PC-3 (cell line): Measurements from ENCODE around the gene SCO1. TPM values are rescaled to one million over a fixed set of nuclear protein-coding genes. Genes with fewer than 3 reads are reported as not detected.

Source experiments
- ATAC-seq: fragments of 200-7000 bp; cut with Tn5 transposase; 2 replicates; pipeline ENCODE4 v1.9.1; 2020; ENCODE audit warnings: mild to moderate bottlenecking, moderate library complexity
- BruUV-seq: library from RNA; stranded (reverse); fragments of 400-500 nt; replicated peaks from 2 replicates; lab custom pipeline; 2021; lab: Mats Ljungman, UMichigan
- CTCF ChIA-PET: fragments of 300-600 bp; sonication (Branson Sonifier 250); formaldehyde crosslinking; loops from one replicate; lab custom pipeline; 2022; ENCODE audit warnings: antibody characterized with exemption; lab: Charles Lee
- POLR2A ChIA-PET: fragments of 300-600 bp; sonication (Branson Sonifier 250); formaldehyde crosslinking; loops from one replicate; lab custom pipeline; 2022; ENCODE audit warnings: antibody characterized with exemption; ENCODE audit not compliant: unreplicated experiment; lab: Charles Lee
- DNase-seq: peaks from one replicate; pipeline ENCODE4 v3.0.0-alpha.2; 2015
- H2AFZ ChIP-seq: fragments of 300-600 bp; sonication (generic); 2 replicates; pipeline ENCODE4 v1.6.0; 2016; ENCODE audit warnings: antibody characterized with exemption, low read length
- H3F3A ChIP-seq: fragments of 300-600 bp; sonication (generic); one replicate; pipeline ENCODE4 v1.6.0; 2017; ENCODE audit warnings: antibody characterized with exemption, low read length, control low read depth, mild to moderate bottlenecking; ENCODE audit not compliant: unreplicated experiment
- H3K27ac ChIP-seq: fragments of 300-600 bp; sonication (generic); 2 replicates; pipeline ENCODE4 v1.5.1; 2016; ENCODE audit warnings: mild to moderate bottlenecking, low read length
- H3K27me3 ChIP-seq: fragments of 300-600 bp; sonication (generic); 2 replicates; pipeline ENCODE4 v1.6.1; 2016; ENCODE audit warnings: low read length, mixed read lengths
- H3K36me3 ChIP-seq: fragments of 300-600 bp; sonication (generic); 2 replicates; pipeline ENCODE4 v1.6.1; 2016; ENCODE audit warnings: low read depth, mixed run types, low read length, mixed read lengths
- H3K4me1 ChIP-seq: fragments of 300-600 bp; sonication (generic); 2 replicates; pipeline ENCODE4 v1.5.1; 2016; ENCODE audit warnings: low read length; ENCODE audit not compliant: insufficient read depth
- H3K4me2 ChIP-seq: fragments of 300-600 bp; sonication (generic); 2 replicates; pipeline ENCODE4 v1.6.0; 2016; ENCODE audit warnings: low read length
- H3K4me3 ChIP-seq: fragments of 300-600 bp; sonication (generic); 2 replicates; pipeline ENCODE4 v1.5.1; 2016; ENCODE audit warnings: mild to moderate bottlenecking, low read length, mixed read lengths
- H3K79me2 ChIP-seq: fragments of 300-600 bp; sonication (generic); 2 replicates; pipeline ENCODE4 v1.6.1; 2017; ENCODE audit warnings: low read length, mixed read lengths
- H3K9ac ChIP-seq: fragments of 300-600 bp; sonication (generic); 2 replicates; pipeline ENCODE4 v1.6.0; 2016; ENCODE audit warnings: mild to moderate bottlenecking, low read length
- H3K9me2 ChIP-seq: fragments of 300-600 bp; sonication (generic); replicated peaks from 2 replicates; pipeline ENCODE4 v1.6.1; 2016; ENCODE audit warnings: mixed run types, low read length, mixed read lengths
- H3K9me3 ChIP-seq: fragments of 300-600 bp; sonication (generic); 2 replicates; pipeline ENCODE4 v1.6.1; 2016; ENCODE audit warnings: low read length, mixed read lengths
- H4K20me1 ChIP-seq: fragments of 300-600 bp; sonication (generic); 2 replicates; pipeline ENCODE4 v1.6.1; 2016; ENCODE audit warnings: low read length, mixed read lengths
- EZH2 ChIP-seq: fragments of 300-600 bp; sonication (generic); IDR thresholded peaks from one replicate; pipeline ENCODE4 v1.6.1; 2017; ENCODE audit warnings: antibody characterized with exemption, mild to moderate bottlenecking, low read length; ENCODE audit not compliant: unreplicated experiment
- EZH2phosphoT487 ChIP-seq: fragments of 300-600 bp; sonication (generic); IDR thresholded peaks from 2 replicates; pipeline ENCODE4 v1.6.1; 2018; ENCODE audit warnings: mild to moderate bottlenecking, antibody characterized with exemption, low read length, borderline replicate concordance
- intact Hi-C: fragments of 100-400 bp; cut with micrococcal nuclease; formaldehyde crosslinking; loops from 2 replicates; pipeline ENCODE4 v1.9.0; 2023
- total RNA-seq: library from RNA; depleted of rRNA; stranded (reverse); fragments of >200 nt; gene quantifications from 2 replicates; pipeline ENCODE4 v1.2.3, GENCODE V29; 2014
- TF ChIP-seq, protein P1 (sequence below): fragments of 300-600 bp; sonication (generic); conservative IDR thresholded peaks from 2 replicates; pipeline ENCODE4 v1.5.1; 2017; ENCODE audit warnings: antibody characterized with exemption, low read depth, mild to moderate bottlenecking, low read length

The SCO1 gene
- total RNA-seq, 1 experiment from 2014 or later: 59.7 TPM

DNA sequence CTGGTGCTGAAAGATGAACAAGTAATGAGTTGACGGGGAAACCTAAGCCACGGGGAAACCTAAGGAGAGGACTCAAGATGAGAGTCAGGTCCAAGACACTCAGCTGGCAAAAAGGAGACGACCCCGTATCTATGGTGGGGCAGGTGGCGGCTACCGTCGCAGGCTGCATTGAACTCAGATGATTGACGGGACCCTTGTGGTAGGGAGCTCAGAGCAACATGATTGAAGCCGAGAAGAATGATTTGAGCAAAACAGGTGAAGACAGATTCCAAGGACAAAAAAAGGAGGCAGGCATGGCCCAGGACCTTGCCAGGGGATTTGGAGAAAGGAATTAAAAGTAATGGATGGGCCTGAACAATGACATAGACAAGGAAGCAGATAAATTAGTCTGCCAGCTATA lies 32.8 kb downstream of the SCO1 start:
- CTCF ChIA-PET: no interaction called here
- Histone ChIP-seq H4K20me1 (no peaks in the 10 kb centered on the region), H3K27ac (no peak overlapping the region), H3K4me3 (no peak overlapping the region), H3K4me2 (no peak overlapping the region), H3K4me1 (no peaks in the 10 kb centered on the region), H3K27me3 (no peaks in the 10 kb centered on the region), H3K9ac (no peak overlapping the region), H3K9me2 (no peaks in the 10 kb centered on the region), H3K9me3 (no peaks in the 10 kb centered on the region), H3F3A (no peaks in the 10 kb centered on the region), H3K36me3 (no peaks in the 10 kb centered on the region), H2AFZ (no peak overlapping the region), H3K79me2 (no peaks in the 10 kb centered on the region)
- no peak for ATAC-seq
- no peak for DNase-seq
- intact Hi-C loops: no loop called here
- TF ChIP-seq EZH2 (no peak), EZH2phosphoT487 (no peak)
- TF ChIP-seq, protein P1, sequence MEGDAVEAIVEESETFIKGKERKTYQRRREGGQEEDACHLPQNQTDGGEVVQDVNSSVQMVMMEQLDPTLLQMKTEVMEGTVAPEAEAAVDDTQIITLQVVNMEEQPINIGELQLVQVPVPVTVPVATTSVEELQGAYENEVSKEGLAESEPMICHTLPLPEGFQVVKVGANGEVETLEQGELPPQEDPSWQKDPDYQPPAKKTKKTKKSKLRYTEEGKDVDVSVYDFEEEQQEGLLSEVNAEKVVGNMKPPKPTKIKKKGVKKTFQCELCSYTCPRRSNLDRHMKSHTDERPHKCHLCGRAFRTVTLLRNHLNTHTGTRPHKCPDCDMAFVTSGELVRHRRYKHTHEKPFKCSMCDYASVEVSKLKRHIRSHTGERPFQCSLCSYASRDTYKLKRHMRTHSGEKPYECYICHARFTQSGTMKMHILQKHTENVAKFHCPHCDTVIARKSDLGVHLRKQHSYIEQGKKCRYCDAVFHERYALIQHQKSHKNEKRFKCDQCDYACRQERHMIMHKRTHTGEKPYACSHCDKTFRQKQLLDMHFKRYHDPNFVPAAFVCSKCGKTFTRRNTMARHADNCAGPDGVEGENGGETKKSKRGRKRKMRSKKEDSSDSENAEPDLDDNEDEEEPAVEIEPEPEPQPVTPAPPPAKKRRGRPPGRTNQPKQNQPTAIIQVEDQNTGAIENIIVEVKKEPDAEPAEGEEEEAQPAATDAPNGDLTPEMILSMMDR: no peak
- BruUV-seq: no TSS peak
- POLR2A ChIA-PET: no interaction called here

DNA sequence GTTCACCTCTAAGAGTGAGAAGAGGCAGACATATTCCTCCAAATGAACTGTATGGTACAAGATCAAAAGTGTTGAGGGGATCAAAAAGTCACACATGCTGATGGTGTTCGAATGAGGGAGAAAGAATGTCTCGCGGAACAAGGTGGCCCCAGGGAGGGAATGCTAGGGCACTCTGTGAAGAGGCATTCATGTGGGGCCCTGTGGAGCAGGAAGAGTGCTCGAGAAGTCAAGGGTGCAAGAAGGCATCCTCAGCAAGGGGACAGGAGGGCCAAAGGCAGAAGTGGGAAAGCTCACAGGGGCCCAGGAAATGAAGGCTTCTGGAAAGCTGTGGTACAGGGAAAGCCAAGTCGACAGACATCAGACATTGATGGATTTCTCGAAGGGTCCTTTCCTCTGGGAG lies 34.1 kb downstream of the SCO1 start:
- no peak overlapping the region for H2AFZ ChIP-seq
- intact Hi-C loops: no loop called here

DNA sequence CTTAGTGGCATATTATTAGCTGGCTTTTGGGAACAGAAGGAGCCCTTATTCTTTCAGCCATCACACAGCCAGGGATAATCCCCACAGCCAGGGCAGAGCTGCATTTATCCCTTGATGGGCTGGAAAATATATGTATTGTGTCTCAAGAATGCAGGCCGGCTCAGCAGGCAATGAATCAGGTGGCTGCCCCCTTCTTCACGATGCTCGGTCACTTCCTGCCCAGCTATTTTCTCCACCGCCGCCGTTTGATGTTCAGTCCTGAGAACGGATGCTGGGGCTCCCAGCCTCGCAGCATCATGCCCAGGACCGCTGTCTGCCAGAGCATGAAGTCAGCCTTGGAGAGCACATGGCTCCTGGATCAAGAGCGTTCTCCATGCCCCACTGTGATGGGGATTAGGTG lies 35.9 kb downstream of the SCO1 start:
- Histone ChIP-seq H3K4me1 (no peaks in the 10 kb centered on the region), H2AFZ (no peak overlapping the region), H3K36me3 (no peaks in the 10 kb centered on the region), H3K9ac (no peak overlapping the region), H3F3A (no peaks in the 10 kb centered on the region), H3K4me3 (no peak overlapping the region), H3K9me2 (no peaks in the 10 kb centered on the region), H3K4me2 (no peak overlapping the region), H3K79me2 (no peaks in the 10 kb centered on the region), H3K9me3 (no peaks in the 10 kb centered on the region), H4K20me1 (no peaks in the 10 kb centered on the region), H3K27me3 (no peaks in the 10 kb centered on the region), H3K27ac (no peak overlapping the region)
- ChIA-PET CTCF (no interaction called here), POLR2A (no interaction called here)
- BruUV-seq: no TSS peak
- intact Hi-C loops: no loop called here
- TF ChIP-seq EZH2 (no peak), EZH2phosphoT487 (no peak)
- TF ChIP-seq, protein P1: no peak
- no peak for ATAC-seq
- no peak for DNase-seq

More for the DNA sequence above, 34.1 kb downstream of the SCO1 start:
- no peaks in the 10 kb centered on the region for H3K9me2 ChIP-seq
- H3K27ac ChIP-seq: no peak overlapping the region
- H3K9ac ChIP-seq: no peak overlapping the region
- no peak for TF ChIP-seq EZH2
- TF ChIP-seq EZH2phosphoT487: no peak
- TF ChIP-seq, protein P1: no peak
- CTCF ChIA-PET: no interaction called here
- no peaks in the 10 kb centered on the region for H4K20me1 ChIP-seq
- no peak overlapping the region for H3K4me3 ChIP-seq
- no peaks in the 10 kb centered on the region for H3K27me3 ChIP-seq
- ATAC-seq (no peak), DNase-seq (no peak)
- POLR2A ChIA-PET: no interaction called here
- BruUV-seq: no TSS peak
- no peak overlapping the region for H3K4me2 ChIP-seq
- no peaks in the 10 kb centered on the region for H3K9me3 ChIP-seq
- no peaks in the 10 kb centered on the region for H3F3A ChIP-seq
- no peaks in the 10 kb centered on the region for H3K36me3 ChIP-seq
- no peaks in the 10 kb centered on the region for H3K4me1 ChIP-seq
- H3K79me2 ChIP-seq: no peaks in the 10 kb centered on the region
